ENCODE results near the gene GMPPB. TPM values are rescaled to one million over a fixed set of nuclear protein-coding genes. Genes with fewer than 3 reads are reported as not detected.

The GMPPB gene
- total and polyA plus RNA-seq, 4 donors, result 12.6 to 57.8 (median 35.6) TPM

DNA sequence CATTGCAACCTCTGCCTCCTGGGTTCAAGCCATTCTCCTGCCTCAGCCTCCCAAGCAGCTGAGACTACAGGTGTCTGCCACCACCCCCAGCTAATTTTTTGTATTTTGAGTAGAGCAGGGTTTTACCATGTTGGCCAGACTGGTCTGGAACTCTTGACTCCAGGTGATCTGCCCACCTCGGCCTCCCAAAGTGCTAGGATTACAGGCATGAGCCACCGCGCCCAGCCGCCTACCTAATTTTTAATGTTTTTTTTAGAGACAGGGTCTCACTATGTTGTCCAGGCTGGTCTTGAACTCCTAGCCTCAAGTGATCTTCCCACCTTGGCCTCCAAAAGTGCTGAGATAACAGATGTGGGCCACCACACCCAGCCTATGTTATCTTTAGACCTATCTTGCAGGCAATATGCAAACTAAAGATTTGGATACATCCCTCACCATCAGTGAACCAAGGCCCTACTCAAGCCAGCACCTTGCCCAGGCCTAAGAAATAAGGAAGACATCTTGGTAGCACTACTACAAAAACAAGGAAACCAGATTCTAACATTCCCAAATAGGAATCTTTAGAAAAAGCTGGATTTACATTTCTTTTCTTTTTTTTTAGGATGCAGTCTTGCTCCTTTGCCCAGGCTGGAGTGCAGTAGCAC is 6.3 kb upstream of the GMPPB start:
- H3K27ac ChIP-seq (ENCODE audit: low read depth in 1 of 2, low read length in 2 of 2), result no peak overlapping the region
- no peak for DNase-seq (ENCODE audit: low spot score)
- no peak overlapping the region for H3K9ac ChIP-seq (ENCODE audit: low read depth in 1 of 2, low read length in 2 of 2)
- no peak overlapping the region for H3K4me3 ChIP-seq (ENCODE audit: low read depth in 1 of 3, low read length in 3 of 3)
- no peaks in the 10 kb centered on the region for H3K9me3 ChIP-seq (ENCODE audit: control insufficient read depth in 4 of 4, low read length in 3 of 4)
- no peaks in the 10 kb centered on the region for H3K27me3 ChIP-seq (ENCODE audit: control insufficient read depth in 4 of 4, insufficient read depth in 4 of 4, low read length in 3 of 4)
- no peak for TF ChIP-seq HNF4G (IDR thresholded peaks at IDR 0.05)
- no peak for TF ChIP-seq SP1 (IDR thresholded peaks at IDR 0.05)
- TF ChIP-seq, protein P1, sequence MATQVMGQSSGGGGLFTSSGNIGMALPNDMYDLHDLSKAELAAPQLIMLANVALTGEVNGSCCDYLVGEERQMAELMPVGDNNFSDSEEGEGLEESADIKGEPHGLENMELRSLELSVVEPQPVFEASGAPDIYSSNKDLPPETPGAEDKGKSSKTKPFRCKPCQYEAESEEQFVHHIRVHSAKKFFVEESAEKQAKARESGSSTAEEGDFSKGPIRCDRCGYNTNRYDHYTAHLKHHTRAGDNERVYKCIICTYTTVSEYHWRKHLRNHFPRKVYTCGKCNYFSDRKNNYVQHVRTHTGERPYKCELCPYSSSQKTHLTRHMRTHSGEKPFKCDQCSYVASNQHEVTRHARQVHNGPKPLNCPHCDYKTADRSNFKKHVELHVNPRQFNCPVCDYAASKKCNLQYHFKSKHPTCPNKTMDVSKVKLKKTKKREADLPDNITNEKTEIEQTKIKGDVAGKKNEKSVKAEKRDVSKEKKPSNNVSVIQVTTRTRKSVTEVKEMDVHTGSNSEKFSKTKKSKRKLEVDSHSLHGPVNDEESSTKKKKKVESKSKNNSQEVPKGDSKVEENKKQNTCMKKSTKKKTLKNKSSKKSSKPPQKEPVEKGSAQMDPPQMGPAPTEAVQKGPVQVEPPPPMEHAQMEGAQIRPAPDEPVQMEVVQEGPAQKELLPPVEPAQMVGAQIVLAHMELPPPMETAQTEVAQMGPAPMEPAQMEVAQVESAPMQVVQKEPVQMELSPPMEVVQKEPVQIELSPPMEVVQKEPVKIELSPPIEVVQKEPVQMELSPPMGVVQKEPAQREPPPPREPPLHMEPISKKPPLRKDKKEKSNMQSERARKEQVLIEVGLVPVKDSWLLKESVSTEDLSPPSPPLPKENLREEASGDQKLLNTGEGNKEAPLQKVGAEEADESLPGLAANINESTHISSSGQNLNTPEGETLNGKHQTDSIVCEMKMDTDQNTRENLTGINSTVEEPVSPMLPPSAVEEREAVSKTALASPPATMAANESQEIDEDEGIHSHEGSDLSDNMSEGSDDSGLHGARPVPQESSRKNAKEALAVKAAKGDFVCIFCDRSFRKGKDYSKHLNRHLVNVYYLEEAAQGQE (IDR thresholded peaks at IDR 0.05), result no peak
- TF ChIP-seq, protein P2, sequence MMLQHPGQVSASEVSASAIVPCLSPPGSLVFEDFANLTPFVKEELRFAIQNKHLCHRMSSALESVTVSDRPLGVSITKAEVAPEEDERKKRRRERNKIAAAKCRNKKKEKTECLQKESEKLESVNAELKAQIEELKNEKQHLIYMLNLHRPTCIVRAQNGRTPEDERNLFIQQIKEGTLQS (IDR thresholded peaks at IDR 0.05), result no peak
- TF ChIP-seq YY1 (IDR thresholded peaks at IDR 0.05), result no peak
- TF ChIP-seq NR2F2 (IDR thresholded peaks at IDR 0.05), result no peak
- TF ChIP-seq, protein P3, sequence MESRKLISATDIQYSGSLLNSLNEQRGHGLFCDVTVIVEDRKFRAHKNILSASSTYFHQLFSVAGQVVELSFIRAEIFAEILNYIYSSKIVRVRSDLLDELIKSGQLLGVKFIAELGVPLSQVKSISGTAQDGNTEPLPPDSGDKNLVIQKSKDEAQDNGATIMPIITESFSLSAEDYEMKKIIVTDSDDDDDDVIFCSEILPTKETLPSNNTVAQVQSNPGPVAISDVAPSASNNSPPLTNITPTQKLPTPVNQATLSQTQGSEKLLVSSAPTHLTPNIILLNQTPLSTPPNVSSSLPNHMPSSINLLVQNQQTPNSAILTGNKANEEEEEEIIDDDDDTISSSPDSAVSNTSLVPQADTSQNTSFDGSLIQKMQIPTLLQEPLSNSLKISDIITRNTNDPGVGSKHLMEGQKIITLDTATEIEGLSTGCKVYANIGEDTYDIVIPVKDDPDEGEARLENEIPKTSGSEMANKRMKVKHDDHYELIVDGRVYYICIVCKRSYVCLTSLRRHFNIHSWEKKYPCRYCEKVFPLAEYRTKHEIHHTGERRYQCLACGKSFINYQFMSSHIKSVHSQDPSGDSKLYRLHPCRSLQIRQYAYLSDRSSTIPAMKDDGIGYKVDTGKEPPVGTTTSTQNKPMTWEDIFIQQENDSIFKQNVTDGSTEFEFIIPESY (IDR thresholded peaks at IDR 0.05), result no peak
- no peak for TF ChIP-seq EGR1 (IDR thresholded peaks at IDR 0.05; ENCODE audit: low read depth in 2 of 2)
- no peak for TF ChIP-seq RXRA (IDR thresholded peaks at IDR 0.05)
- TF ChIP-seq RAD21 (IDR thresholded peaks at IDR 0.05), result no peak
- TF ChIP-seq, protein P4, sequence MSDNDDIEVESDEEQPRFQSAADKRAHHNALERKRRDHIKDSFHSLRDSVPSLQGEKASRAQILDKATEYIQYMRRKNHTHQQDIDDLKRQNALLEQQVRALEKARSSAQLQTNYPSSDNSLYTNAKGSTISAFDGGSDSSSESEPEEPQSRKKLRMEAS (IDR thresholded peaks at IDR 0.05), result no peak
- no peak for TF ChIP-seq GABPA (IDR thresholded peaks at IDR 0.05 in 1 of 2, conservative IDR thresholded peaks at IDR 0.05 in 1 of 2)
- no peak for TF ChIP-seq JUND (IDR thresholded peaks at IDR 0.05)
- TF ChIP-seq TAF1 (conservative IDR thresholded peaks at IDR 0.05), result no peak
- TF ChIP-seq, protein P5, sequence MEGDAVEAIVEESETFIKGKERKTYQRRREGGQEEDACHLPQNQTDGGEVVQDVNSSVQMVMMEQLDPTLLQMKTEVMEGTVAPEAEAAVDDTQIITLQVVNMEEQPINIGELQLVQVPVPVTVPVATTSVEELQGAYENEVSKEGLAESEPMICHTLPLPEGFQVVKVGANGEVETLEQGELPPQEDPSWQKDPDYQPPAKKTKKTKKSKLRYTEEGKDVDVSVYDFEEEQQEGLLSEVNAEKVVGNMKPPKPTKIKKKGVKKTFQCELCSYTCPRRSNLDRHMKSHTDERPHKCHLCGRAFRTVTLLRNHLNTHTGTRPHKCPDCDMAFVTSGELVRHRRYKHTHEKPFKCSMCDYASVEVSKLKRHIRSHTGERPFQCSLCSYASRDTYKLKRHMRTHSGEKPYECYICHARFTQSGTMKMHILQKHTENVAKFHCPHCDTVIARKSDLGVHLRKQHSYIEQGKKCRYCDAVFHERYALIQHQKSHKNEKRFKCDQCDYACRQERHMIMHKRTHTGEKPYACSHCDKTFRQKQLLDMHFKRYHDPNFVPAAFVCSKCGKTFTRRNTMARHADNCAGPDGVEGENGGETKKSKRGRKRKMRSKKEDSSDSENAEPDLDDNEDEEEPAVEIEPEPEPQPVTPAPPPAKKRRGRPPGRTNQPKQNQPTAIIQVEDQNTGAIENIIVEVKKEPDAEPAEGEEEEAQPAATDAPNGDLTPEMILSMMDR (IDR thresholded peaks at IDR 0.05; ENCODE audit: low read depth, low read length, missing input control), result no peak
- no peak for TF ChIP-seq HNF4A (conservative IDR thresholded peaks at IDR 0.05)
- no peak for TF ChIP-seq FOXA1 (IDR thresholded peaks at IDR 0.05)
- TF ChIP-seq FOXA2 (IDR thresholded peaks at IDR 0.05), result no peak
- H3K4me1 ChIP-seq (ENCODE audit: control insufficient read depth in 4 of 4, insufficient read depth in 4 of 4, low read length in 3 of 4), result peaks cover 2 to 17% (median 12%) of the 10 kb centered on the region in 4 donors
- 98% methylated on average over 4 of the region's 4 CpGs for WGBS
- H3K36me3 ChIP-seq (ENCODE audit: control insufficient read depth in 4 of 4, insufficient read depth in 3 of 4, low read depth in 1 of 4, low read length in 3 of 4), result peaks cover 5 to 37% (median 16%) of the 10 kb centered on the region in 4 donors

Data from liver (tissue), 9 donors.